K562 (cell line): ENCODE measurements around the gene EML1. TPM values are rescaled to one million over a fixed set of nuclear protein-coding genes. Genes with fewer than 3 reads are reported as not detected.

Source experiments
- ATAC-seq: fragments of 200-7000 bp; cut with Tn5 transposase; 3 replicates; pipeline ENCODE4 v1.9.1; 2020; ENCODE audit warnings: moderate library complexity
- BruUV-seq: library from RNA; stranded (reverse); fragments of 400-500 nt; replicated peaks from 2 replicates; lab custom pipeline; 2021; lab: Mats Ljungman, UMichigan
- CTCF ChIA-PET: fragments of 300-600 bp; formaldehyde crosslinking; extraction: SDS; loops from one replicate; lab custom pipeline; 2021; ENCODE audit warnings: low intra/inter-chr PET ratio; lab: Yijun Ruan, JAX
- POLR2A ChIA-PET: fragments of 300-600, 350-650 bp; sonication (Branson Sonifier 250); formaldehyde crosslinking; extraction: SDS; loops from one replicate; lab custom pipeline; 2021; ENCODE audit warnings: antibody characterized with exemption, inconsistent platforms; lab: Yijun Ruan, JAX
- DNase-seq, 4 experiments: peaks; one replicate each; pipeline versions ENCODE4 v3.0.0 to v3.0.0-alpha.2; 2011 to 2018; ENCODE audit warnings: low spot score in 3 of 4, mixed read lengths in 3 of 4; ENCODE audit errors: extremely low read depth in 1 of 4
- FAIRE-seq: peaks from 2 replicates; lab custom pipeline; 2011; peaks lifted over from hg19 to GRCh38; lab: Jason Lieb, UNC
- H2AFZ ChIP-seq: 2 replicates; pipeline ENCODE4 v1.6.0; 2011; ENCODE audit warnings: low read depth, low read length, control low read depth, inconsistent platforms
- H3K27ac ChIP-seq: fragments of 200-600 bp; 3 replicates; pipeline ENCODE4 v1.8.0; 2011; ENCODE audit warnings: low read depth, mild to moderate bottlenecking, control low read depth, inconsistent platforms, low read length, moderate library complexity, mixed read lengths; ENCODE audit errors: extremely low read depth
- H3K27me3 ChIP-seq, 2 experiments: fragments of 300-600 bp in 1 of 2; 2 replicates in 1 of 2; 3 replicates in 1 of 2; pipeline versions ENCODE4 v1.6.0 to v1.8.0; 2011; ENCODE audit warnings: inconsistent platforms in 2 of 2, low read length in 2 of 2, mild to moderate bottlenecking in 1 of 2, mixed read lengths in 1 of 2, moderate library complexity in 1 of 2; ENCODE audit not compliant: control insufficient read depth in 2 of 2, insufficient read depth in 2 of 2
- H3K36me3 ChIP-seq: fragments of 300-600 bp; 3 replicates; pipeline ENCODE4 v1.8.0; 2011; ENCODE audit warnings: mild to moderate bottlenecking, low read length, inconsistent platforms; ENCODE audit not compliant: control insufficient read depth, insufficient read depth
- H3K4me1 ChIP-seq, 2 experiments: fragments of 200-600 bp in 1 of 2; replicated peaks in 1 of 2; 2 replicates in 1 of 2; 3 replicates in 1 of 2; pipeline versions ENCODE4 v1.5.1 to v1.8.0; 2011; ENCODE audit warnings: inconsistent platforms in 2 of 2, low read length in 2 of 2, mild to moderate bottlenecking in 1 of 2, mixed read lengths in 1 of 2, moderate library complexity in 1 of 2; ENCODE audit not compliant: control insufficient read depth in 2 of 2, insufficient read depth in 2 of 2
- H3K4me2 ChIP-seq: 2 replicates; pipeline ENCODE4 v1.6.1; 2011; ENCODE audit warnings: low read length, control low read depth, inconsistent platforms, mixed read lengths; ENCODE audit not compliant: insufficient read depth
- H3K4me3 ChIP-seq: fragments of 200-600 bp; sonication (generic), shearing (Covaris generic); 2 replicates; pipeline ENCODE4 v1.5.1; 2016; ENCODE audit warnings: control low read depth, inconsistent platforms
- H3K79me2 ChIP-seq: fragments of 200-600 bp; 3 replicates; pipeline ENCODE4 v1.8.0; 2011; ENCODE audit warnings: low read length, inconsistent platforms; ENCODE audit not compliant: control insufficient read depth, insufficient read depth
- H3K9ac ChIP-seq, 2 experiments: 2 replicates each; pipeline versions ENCODE4 v1.6.0 to v1.6.1; 2011; ENCODE audit warnings: low read depth in 2 of 2, low read length in 2 of 2, control low read depth in 1 of 2, inconsistent platforms in 1 of 2, mild to moderate bottlenecking in 1 of 2, mixed read lengths in 1 of 2; ENCODE audit not compliant: insufficient read depth in 1 of 2
- H3K9me1 ChIP-seq: one replicate; pipeline ENCODE4 v1.6.0; 2011; ENCODE audit warnings: inconsistent platforms, mild to moderate bottlenecking, low read length, moderate library complexity; ENCODE audit not compliant: control insufficient read depth, insufficient read depth
- H3K9me3 ChIP-seq: replicated peaks from 2 replicates; pipeline ENCODE4 v1.5.1; 2011; ENCODE audit warnings: low read depth, low read length, inconsistent platforms; ENCODE audit not compliant: control insufficient read depth, insufficient read depth
- H4K20me1 ChIP-seq: replicated peaks from 2 replicates; pipeline ENCODE4 v1.6.1; 2011; ENCODE audit warnings: low read length, inconsistent platforms, mixed read lengths; ENCODE audit not compliant: control insufficient read depth, insufficient read depth
- ASH1L ChIP-seq: fragments of 450-650 bp; IDR thresholded peaks from 2 replicates; pipeline ENCODE4 v1.6.1; 2018; ENCODE audit warnings: borderline replicate concordance, mild to moderate bottlenecking, low read depth; ENCODE audit not compliant: partially characterized antibody
- CBFA2T2 ChIP-seq: fragments of 450-650 bp; conservative IDR thresholded peaks from 2 replicates; pipeline ENCODE4 v1.6.1; 2017; ENCODE audit warnings: mild to moderate bottlenecking
- CBFA2T3 ChIP-seq: fragments of 450-650 bp; IDR thresholded peaks from 2 replicates; pipeline ENCODE4 v1.6.1; 2017
- ELF2 ChIP-seq: fragments of 250-450 bp; sonication (Bioruptor Pico); IDR thresholded peaks from 2 replicates; pipeline ENCODE4 v1.5.0; 2021; ENCODE audit warnings: mild to moderate bottlenecking
- HDAC8 ChIP-seq: fragments of 450-650 bp; IDR thresholded peaks from 2 replicates; pipeline ENCODE4 v1.6.1; 2016; ENCODE audit warnings: mild to moderate bottlenecking, missing genetic modification characterization, moderate library complexity, missing compliant biosample characterization
- KLF1 ChIP-seq: fragments of 450-650 bp; IDR thresholded peaks from 2 replicates; pipeline ENCODE4 v1.6.1; 2016; ENCODE audit warnings: missing genetic modification characterization, missing compliant biosample characterization
- RFX7 ChIP-seq: fragments of 250-450 bp; sonication (Bioruptor Pico); IDR thresholded peaks from 2 replicates; pipeline ENCODE4 v1.5.1; 2021; ENCODE audit warnings: mild to moderate bottlenecking
- SOX6 ChIP-seq: fragments of 450-650 bp; IDR thresholded peaks from 2 replicates; pipeline ENCODE4 v1.6.1; 2014; ENCODE audit warnings: mild to moderate bottlenecking
- ZBTB7A ChIP-seq: IDR thresholded peaks from 2 replicates; pipeline ENCODE4 v1.6.1; 2011; ENCODE audit warnings: low read depth, mild to moderate bottlenecking, low read length, moderate library complexity, borderline replicate concordance; ENCODE audit not compliant: control insufficient read depth
- WGBS: fragments of 100-300 bp; shearing (Covaris generic); methylation state at CpG from one replicate; pipeline ENCODE4 v1.1.6; 2016; ENCODE audit warnings: low coverage, mixed read lengths; ENCODE audit not compliant: insufficient coverage; ENCODE audit errors: missing lambda C conversion rate; 5-methylcytosine and 5-hydroxymethylcytosine counted together
- in situ Hi-C: fragments of 300-500 bp; cut with MboI; formaldehyde crosslinking; loops from 4 replicates; pipeline ENCODE4 v1.15.0; 2018; ENCODE audit warnings: inconsistent platforms, mixed read lengths
- intact Hi-C: fragments of 100-400 bp; cut with micrococcal nuclease; formaldehyde crosslinking; loops from 2 replicates; pipeline ENCODE4 v1.14.2; 2022
- polyA plus RNA-seq, 8 experiments: library from polyadenylated mRNA; depleted of rRNA in 4 of 8; stranded (reverse) in 5 of 8; unstranded in 3 of 8; fragments of >200 nt; fragmentation: Nextera tagmentation in 2 of 8; fragmentation: Illumina TruSeq in 1 of 8; extraction: Ambion mirVana in 2 of 8; extraction: Trizol in 1 of 8; gene quantifications; 2 replicates each; pipeline versions ENCODE4 v1.2.1 to v1.2.3, GENCODE V29; 2011 to 2014; ENCODE audit warnings: inconsistent platforms in 1 of 8, missing spikeins in 1 of 8
- total RNA-seq, 7 experiments: library from RNA; depleted of rRNA in 6 of 7; stranded (reverse); fragments of >200 nt in 6 of 7; fragmentation: Illumina TruSeq in 2 of 7; extraction: Trizol in 2 of 7; gene quantifications; 2 replicates each; pipeline versions ENCODE4 v1.2.1 to v1.2.3, GENCODE V29; 2011 to 2021; ENCODE audit warnings: low replicate concordance in 1 of 7
- TF ChIP-seq, protein P1 (sequence below): fragments of 250-450 bp; sonication (Bioruptor Pico); IDR thresholded peaks from 2 replicates; pipeline ENCODE4 v1.5.0; 2020; ENCODE audit warnings: mild to moderate bottlenecking
- TF ChIP-seq, protein P2 (sequence below): fragments of 450-650 bp; IDR thresholded peaks from one replicate; pipeline ENCODE4 v1.6.1; 2018; ENCODE audit warnings: mild to moderate bottlenecking, moderate library complexity; ENCODE audit not compliant: partially characterized antibody

EML1 gene
- total and polyA plus RNA-seq, 9 of the 15 experiments (the other 6 are each of a cell fraction or from before 2014, with no cell fraction given) = 0.01 to 0.35 (median 0.07) TPM; not detected in 2

DNA sequence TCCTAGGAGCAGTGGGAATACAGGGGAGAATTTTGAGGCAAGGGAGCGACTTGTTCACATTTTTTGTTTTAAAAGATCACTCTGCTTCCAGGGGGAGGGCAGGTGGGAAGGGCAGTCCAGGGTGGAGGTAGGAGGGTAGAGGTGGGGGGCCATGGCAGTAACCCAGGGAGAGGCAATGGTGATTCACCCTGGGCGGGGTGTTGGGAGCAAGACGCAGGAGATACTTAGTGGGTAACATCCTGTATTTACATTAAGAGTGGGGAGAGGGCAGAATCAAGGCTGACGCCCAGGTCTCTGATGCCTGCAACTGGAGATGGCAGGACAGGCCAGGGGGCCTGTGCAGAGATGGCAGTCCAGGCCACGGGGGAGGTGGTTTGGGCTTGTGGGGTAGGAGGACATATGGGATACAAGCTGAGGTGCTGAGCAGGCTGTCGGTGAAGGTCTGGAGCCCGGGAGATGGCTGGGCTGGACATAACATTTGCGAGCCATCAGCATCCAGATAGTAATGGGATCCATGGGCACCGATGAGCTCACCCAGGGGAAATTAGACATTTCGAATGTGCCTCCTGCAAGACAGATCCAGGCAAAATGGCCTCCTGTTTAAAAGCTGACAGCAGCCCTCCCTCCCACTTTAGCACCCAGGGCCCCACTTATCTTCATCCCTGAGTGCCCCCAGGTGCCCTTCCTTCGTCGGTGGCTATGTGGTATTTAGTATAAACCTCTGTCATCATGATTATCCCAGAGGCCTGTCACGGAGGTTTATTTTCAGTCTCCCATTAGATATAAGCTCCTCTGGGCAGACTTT is 9.3 kb downstream of the EML1 start:
- Histone ChIP-seq H3K36me3 (no peaks in the 10 kb centered on the region), H3K27me3 (peaks cover 12 to 39% of the 10 kb centered on the region in 2 experiments), H3K4me3 (no peak overlapping the region), H3K9me1 (no peaks in the 10 kb centered on the region), H2AFZ (no peak overlapping the region), H3K79me2 (no peaks in the 10 kb centered on the region), H3K9ac (no peak overlapping the region; a peak in 1 of 4 replicates), H3K4me1 (no peaks in the 10 kb centered on the region), H3K4me2 (no peak overlapping the region), H3K9me3 (no peaks in the 10 kb centered on the region), H3K27ac (no peak overlapping the region), H4K20me1 (no peaks in the 10 kb centered on the region)
- in situ Hi-C loops (no loop called here), intact Hi-C loops (no loop called here)
- no TSS peak for BruUV-seq
- TF ChIP-seq CBFA2T3 = no peak
- no peak for FAIRE-seq
- DNase-seq = no peak
- ATAC-seq = no peak
- 2% methylated on average over 12 of the region's 13 CpGs for WGBS
- POLR2A ChIA-PET = no interaction called here
- CTCF ChIA-PET = no interaction called here

DNA sequence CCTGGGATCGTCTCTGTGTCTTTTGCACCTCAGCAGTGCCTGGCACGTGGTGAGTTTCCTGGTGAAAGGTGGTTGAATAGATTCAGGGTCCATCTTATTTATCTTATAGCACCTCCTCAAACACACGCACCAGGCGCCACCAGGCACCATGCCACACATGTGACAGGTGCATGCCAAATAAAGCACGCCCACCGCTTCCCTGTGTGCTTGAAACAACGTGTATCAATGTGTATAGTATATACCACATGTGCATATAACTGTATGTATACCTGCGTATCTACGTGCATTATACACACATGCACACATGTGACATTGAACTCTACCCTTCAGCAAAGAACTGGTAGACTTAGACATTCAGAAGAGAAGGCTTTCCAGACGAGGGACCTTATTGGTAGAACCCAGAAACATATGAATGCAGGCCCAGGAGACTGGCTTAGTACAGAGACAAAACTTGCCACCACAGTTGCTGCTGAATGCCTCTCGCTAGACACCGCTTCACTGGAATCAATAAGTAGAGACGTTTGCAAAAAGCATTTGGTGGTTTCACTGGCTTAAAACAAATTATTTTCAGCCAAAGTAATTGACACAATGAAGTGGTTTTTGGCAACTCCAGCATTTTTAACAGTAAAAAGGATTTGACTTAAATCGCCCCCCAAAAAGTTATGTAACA is 10.0 kb downstream of the EML1 start:
- intact Hi-C loops (no loop called here), in situ Hi-C loops (no loop called here)
- ChIA-PET CTCF (no interaction called here), POLR2A (no interaction called here)
- H4K20me1 ChIP-seq = no peaks in the 10 kb centered on the region
- H3K27ac ChIP-seq = no peak overlapping the region
- H2AFZ ChIP-seq = no peak overlapping the region
- no peak overlapping the region for H3K4me3 ChIP-seq
- no peaks in the 10 kb centered on the region for H3K4me1 ChIP-seq
- no peak for DNase-seq
- no peak overlapping the region for H3K4me2 ChIP-seq
- H3K79me2 ChIP-seq = no peaks in the 10 kb centered on the region
- no peaks in the 10 kb centered on the region for H3K9me1 ChIP-seq
- FAIRE-seq = no peak
- H3K36me3 ChIP-seq = no peaks in the 10 kb centered on the region
- 1% methylated on average over 14 of the region's 14 CpGs for WGBS
- no peak for ATAC-seq
- BruUV-seq = no TSS peak
- H3K27me3 ChIP-seq = peaks cover 14 to 41% of the 10 kb centered on the region in 2 experiments
- H3K9ac ChIP-seq = no peak overlapping the region
- no peaks in the 10 kb centered on the region for H3K9me3 ChIP-seq
- TF ChIP-seq, protein P1, sequence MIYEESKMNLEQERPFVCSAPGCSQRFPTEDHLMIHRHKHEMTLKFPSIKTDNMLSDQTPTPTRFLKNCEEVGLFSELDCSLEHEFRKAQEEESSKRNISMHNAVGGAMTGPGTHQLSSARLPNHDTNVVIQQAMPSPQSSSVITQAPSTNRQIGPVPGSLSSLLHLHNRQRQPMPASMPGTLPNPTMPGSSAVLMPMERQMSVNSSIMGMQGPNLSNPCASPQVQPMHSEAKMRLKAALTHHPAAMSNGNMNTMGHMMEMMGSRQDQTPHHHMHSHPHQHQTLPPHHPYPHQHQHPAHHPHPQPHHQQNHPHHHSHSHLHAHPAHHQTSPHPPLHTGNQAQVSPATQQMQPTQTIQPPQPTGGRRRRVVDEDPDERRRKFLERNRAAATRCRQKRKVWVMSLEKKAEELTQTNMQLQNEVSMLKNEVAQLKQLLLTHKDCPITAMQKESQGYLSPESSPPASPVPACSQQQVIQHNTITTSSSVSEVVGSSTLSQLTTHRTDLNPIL (CRISPR knock-in tag) = no peak
- TF ChIP-seq HDAC8 (tag) (no peak), ELF2 (no peak), SOX6 (no peak), ZBTB7A (no peak), KLF1 (no peak), RFX7 (CRISPR knock-in tag) (no peak), CBFA2T2 (no peak), ASH1L (no peak)
- TF ChIP-seq, protein P2, sequence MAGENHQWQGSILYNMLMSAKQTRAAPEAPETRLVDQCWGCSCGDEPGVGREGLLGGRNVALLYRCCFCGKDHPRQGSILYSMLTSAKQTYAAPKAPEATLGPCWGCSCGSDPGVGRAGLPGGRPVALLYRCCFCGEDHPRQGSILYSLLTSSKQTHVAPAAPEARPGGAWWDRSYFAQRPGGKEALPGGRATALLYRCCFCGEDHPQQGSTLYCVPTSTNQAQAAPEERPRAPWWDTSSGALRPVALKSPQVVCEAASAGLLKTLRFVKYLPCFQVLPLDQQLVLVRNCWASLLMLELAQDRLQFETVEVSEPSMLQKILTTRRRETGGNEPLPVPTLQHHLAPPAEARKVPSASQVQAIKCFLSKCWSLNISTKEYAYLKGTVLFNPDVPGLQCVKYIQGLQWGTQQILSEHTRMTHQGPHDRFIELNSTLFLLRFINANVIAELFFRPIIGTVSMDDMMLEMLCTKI = no peak
